IPS-20b (cell line): ENCODE measurements around the gene GC.
"Not testable (repeated sequence)": the region's sequence is repeated elsewhere in the genome, so short reads cannot be mapped to it uniquely, and the experiment has no call there.

Experiments
- H3K27ac ChIP-seq: one replicate; pipeline ENCODE4 v1.5.1; 2013; ENCODE audit warnings: low read length
- H3K27me3 ChIP-seq: 2 replicates; pipeline ENCODE4 v1.6.1; 2013; ENCODE audit warnings: mild to moderate bottlenecking, low read length, inconsistent platforms; ENCODE audit not compliant: insufficient read depth
- H3K36me3 ChIP-seq: 2 replicates; pipeline ENCODE4 v1.6.1; 2013; ENCODE audit warnings: low read depth, mild to moderate bottlenecking, inconsistent platforms, low read length, moderate library complexity; ENCODE audit not compliant: insufficient read depth
- H3K4me1 ChIP-seq: 2 replicates; pipeline ENCODE4 v1.6.1; 2013; ENCODE audit warnings: mild to moderate bottlenecking, control low read depth, inconsistent platforms, low read length, moderate library complexity; ENCODE audit not compliant: insufficient read depth
- H3K4me3 ChIP-seq: 2 replicates; pipeline ENCODE4 v1.5.1; 2013; ENCODE audit warnings: mild to moderate bottlenecking, low read length, inconsistent platforms
- H3K9ac ChIP-seq: 2 replicates; pipeline ENCODE4 v1.6.1; 2013; ENCODE audit warnings: low read depth, mild to moderate bottlenecking, inconsistent platforms, low read length, moderate library complexity
- H3K9me3 ChIP-seq: 2 replicates; pipeline ENCODE4 v1.6.1; 2013; ENCODE audit warnings: mild to moderate bottlenecking, low read depth, low read length, inconsistent platforms; ENCODE audit not compliant: insufficient read depth

The GC gene

GRCh38 chr4:71804017-71804697 is 20.3 kb upstream of the GC start:
- H3K36me3 ChIP-seq, H3K27me3 ChIP-seq, H3K9ac ChIP-seq, H3K4me3 ChIP-seq, H3K4me1 ChIP-seq, H3K27ac ChIP-seq, H3K9me3 ChIP-seq: not testable (repeated sequence)

- H3K9me3 ChIP-seq, result no peaks in the 10 kb centered on the region
- H3K27me3 ChIP-seq, result no peaks in the 10 kb centered on the region
- no peak overlapping the region for H3K9ac ChIP-seq
- H3K36me3 ChIP-seq, result no peaks in the 10 kb centered on the region
- no peak overlapping the region for H3K4me3 ChIP-seq
- H3K4me1 ChIP-seq, result no peaks in the 10 kb centered on the region
- no peak overlapping the region for H3K27ac ChIP-seq
Measured at GRCh38 chr4:71785959-71786358, 2.1 kb upstream of the GC start.

GRCh38 chr4:71784569-71785197 is 804 bp upstream of the GC start:
- H3K4me3 ChIP-seq, result no peak overlapping the region
- no peak overlapping the region for H3K9ac ChIP-seq
- H3K27ac ChIP-seq, result no peak overlapping the region
- no peaks in the 10 kb centered on the region for H3K9me3 ChIP-seq
- no peaks in the 10 kb centered on the region for H3K27me3 ChIP-seq
- no peaks in the 10 kb centered on the region for H3K4me1 ChIP-seq
- no peaks in the 10 kb centered on the region for H3K36me3 ChIP-seq

GRCh38 chr4:71777891-71778290 is 6.0 kb downstream of the GC start:
- H3K27me3 ChIP-seq, result no peaks in the 10 kb centered on the region
- H3K4me3 ChIP-seq, result no peak overlapping the region
- H3K36me3 ChIP-seq, result no peaks in the 10 kb centered on the region
- H3K4me1 ChIP-seq, result no peaks in the 10 kb centered on the region
- no peak overlapping the region for H3K9ac ChIP-seq
- H3K27ac ChIP-seq, result no peak overlapping the region
- H3K9me3 ChIP-seq, result no peaks in the 10 kb centered on the region

- Histone ChIP-seq H3K9me3 (no peaks in the 10 kb centered on the region), H3K36me3 (no peaks in the 10 kb centered on the region), H3K9ac (no peak overlapping the region), H3K27me3 (no peaks in the 10 kb centered on the region), H3K27ac (no peak overlapping the region), H3K4me1 (no peaks in the 10 kb centered on the region), H3K4me3 (no peak overlapping the region)
Measured at GRCh38 chr4:71775449-71775848, 8.4 kb downstream of the GC start.

GRCh38 chr4:71774136-71774535 is 9.7 kb downstream of the GC start:
- no peak overlapping the region for H3K9ac ChIP-seq
- no peak overlapping the region for H3K27ac ChIP-seq
- no peaks in the 10 kb centered on the region for H3K27me3 ChIP-seq
- no peaks in the 10 kb centered on the region for H3K4me1 ChIP-seq
- H3K36me3 ChIP-seq, result no peaks in the 10 kb centered on the region
- H3K9me3 ChIP-seq, result no peaks in the 10 kb centered on the region
- no peak overlapping the region for H3K4me3 ChIP-seq

- H3K36me3 ChIP-seq, result no peaks in the 10 kb centered on the region
- H3K9ac ChIP-seq, result peak overlapping the region; percentile 8; the same call in 1 of the 2 replicates
- no peaks in the 10 kb centered on the region for H3K4me1 ChIP-seq
- H3K9me3 ChIP-seq, result no peaks in the 10 kb centered on the region
- no peak overlapping the region for H3K4me3 ChIP-seq
- H3K27ac ChIP-seq, result peak overlapping the region; percentile 20
- no peaks in the 10 kb centered on the region for H3K27me3 ChIP-seq
Measured at GRCh38 chr4:71773004-71773403, 10.9 kb downstream of the GC start.

- H3K4me3 ChIP-seq, result no peak overlapping the region
- no peaks in the 10 kb centered on the region for H3K27me3 ChIP-seq
- H3K27ac ChIP-seq, result peak overlapping the region; percentile 20
- no peaks in the 10 kb centered on the region for H3K36me3 ChIP-seq
- no peaks in the 10 kb centered on the region for H3K9me3 ChIP-seq
- H3K4me1 ChIP-seq, result no peaks in the 10 kb centered on the region
- no peak overlapping the region for H3K9ac ChIP-seq
Measured at GRCh38 chr4:71772592-71772991, 11.3 kb downstream of the GC start.

- peaks cover 2% of the 10 kb centered on the region; the same call in 1 of the 2 replicates for H3K4me1 ChIP-seq
- no peaks in the 10 kb centered on the region for H3K36me3 ChIP-seq
- H3K27me3 ChIP-seq, result no peaks in the 10 kb centered on the region
- no peak overlapping the region for H3K27ac ChIP-seq
- H3K9ac ChIP-seq, result no peak overlapping the region
- H3K9me3 ChIP-seq, result no peaks in the 10 kb centered on the region
- H3K4me3 ChIP-seq, result no peak overlapping the region
Measured at GRCh38 chr4:71771613-71772012, 12.3 kb downstream of the GC start.

GRCh38 chr4:71769434-71769833 is 14.4 kb downstream of the GC start:
- Histone ChIP-seq H3K9me3 (no peaks in the 10 kb centered on the region), H3K36me3 (no peaks in the 10 kb centered on the region), H3K4me1 (peaks cover 22% of the 10 kb centered on the region; the same call in 1 of the 2 replicates), H3K27me3 (no peaks in the 10 kb centered on the region), H3K27ac (no peak overlapping the region), H3K9ac (no peak overlapping the region), H3K4me3 (no peak overlapping the region)

GRCh38 chr4:71768123-71768522 is 15.8 kb downstream of the GC start:
- H3K4me3 ChIP-seq, result no peak overlapping the region
- no peaks in the 10 kb centered on the region for H3K9me3 ChIP-seq
- H3K27me3 ChIP-seq, result no peaks in the 10 kb centered on the region
- H3K36me3 ChIP-seq, result no peaks in the 10 kb centered on the region
- H3K27ac ChIP-seq, result no peak overlapping the region
- H3K9ac ChIP-seq, result no peak overlapping the region
- peaks cover 22% of the 10 kb centered on the region; the same call in 1 of the 2 replicates for H3K4me1 ChIP-seq

GRCh38 chr4:71765821-71766383 is 18.0 kb downstream of the GC start:
- Histone ChIP-seq H3K4me1 (peaks cover 22% of the 10 kb centered on the region; the same call in 1 of the 2 replicates), H3K4me3 (peak overlapping the region; percentile 27; the same call in 1 of the 2 replicates), H3K9me3 (peaks cover 10% of the 10 kb centered on the region; the same call in 1 of the 2 replicates), H3K27me3 (no peaks in the 10 kb centered on the region), H3K36me3 (no peaks in the 10 kb centered on the region), H3K27ac (no peak overlapping the region), H3K9ac (no peak overlapping the region)
